Epithelial cell of esophagus (primary cell): ENCODE results near the gene PRKACG.
A peak's percentile ranks its signal among the peaks of the same experiment; 100 is the strongest.

Experiments
- DNase-seq: peaks from one replicate; pipeline ENCODE4 v3.0.0; 2010; ENCODE audit warnings: low read depth
- H3K4me3 ChIP-seq: 2 replicates; pipeline ENCODE4 v1.5.1; 2011; ENCODE audit warnings: mild to moderate bottlenecking, low read length, control low read depth
- CTCF ChIP-seq: IDR thresholded peaks from 2 replicates; pipeline ENCODE4 v1.5.1; 2011; ENCODE audit warnings: low read depth, mild to moderate bottlenecking, low read length, control low read depth, inconsistent platforms; ENCODE audit not compliant: insufficient read depth; ENCODE audit errors: missing control alignments

The PRKACG gene

GRCh38 chr9:68978066-68978465 is 35.8 kb downstream of the PRKACG start:
- no peak for DNase-seq
- no peak overlapping the region for H3K4me3 ChIP-seq
- no peak for TF ChIP-seq CTCF

GRCh38 chr9:68975365-68976043 is 38.4 kb downstream of the PRKACG start:
- DNase-seq: peak; percentile 6
- no peak for TF ChIP-seq CTCF
- no peak overlapping the region for H3K4me3 ChIP-seq

GRCh38 chr9:68974901-68975300 is 39.0 kb downstream of the PRKACG start:
- no peak overlapping the region for H3K4me3 ChIP-seq
- no peak for TF ChIP-seq CTCF
- DNase-seq: no peak

- peak; percentile 8 for DNase-seq
- no peak for TF ChIP-seq CTCF
- no peak overlapping the region for H3K4me3 ChIP-seq
Measured at GRCh38 chr9:68974431-68974830, 39.5 kb downstream of the PRKACG start.

- TF ChIP-seq CTCF: no peak
- no peak overlapping the region for H3K4me3 ChIP-seq
- no peak for DNase-seq
Measured at GRCh38 chr9:68973619-68974018, 40.3 kb downstream of the PRKACG start.

- H3K4me3 ChIP-seq: no peak overlapping the region
- no peak for TF ChIP-seq CTCF
- no peak for DNase-seq
Measured at GRCh38 chr9:68970151-68970550, 43.8 kb downstream of the PRKACG start.

GRCh38 chr9:68969538-68969937 is 44.4 kb downstream of the PRKACG start:
- H3K4me3 ChIP-seq: no peak overlapping the region
- no peak for TF ChIP-seq CTCF
- no peak for DNase-seq
